CD4-positive, alpha-beta T cell treated with Interferon gamma for 1 hour (primary cell): ENCODE data around the gene STK25.

Experiments used
- DNase-seq: peaks from one replicate; pipeline ENCODE4 v3.0.0-alpha.2; 2020

Gene STK25

GRCh38 chr2:241492174-241492565 lies 16.2 kb downstream of the STK25 start:
- no peak for DNase-seq

- no peak for DNase-seq
Measured at GRCh38 chr2:241491549-241492173, 16.7 kb downstream of the STK25 start.

GRCh38 chr2:241490825-241491506 lies 17.4 kb downstream of the STK25 start:
- no peak for DNase-seq

GRCh38 chr2:241489733-241490680 lies 18.4 kb downstream of the STK25 start:
- DNase-seq, result no peak

GRCh38 chr2:241489088-241489487 lies 19.3 kb downstream of the STK25 start:
- no peak for DNase-seq

- DNase-seq, result no peak
Measured at GRCh38 chr2:241485172-241485911, 23.0 kb downstream of the STK25 start.

GRCh38 chr2:241483305-241483704 lies 25.1 kb downstream of the STK25 start:
- no peak for DNase-seq

GRCh38 chr2:241482126-241482955 lies 26.0 kb downstream of the STK25 start:
- DNase-seq, result no peak

- no peak for DNase-seq
Measured at GRCh38 chr2:241481687-241482086, 26.7 kb downstream of the STK25 start.

- no peak for DNase-seq
Measured at GRCh38 chr2:241479026-241479898, 29.1 kb downstream of the STK25 start.

- no peak for DNase-seq
Measured at GRCh38 chr2:241478166-241478565, 30.2 kb downstream of the STK25 start.

GRCh38 chr2:241475267-241475666 lies 33.1 kb downstream of the STK25 start:
- no peak for DNase-seq

- no peak for DNase-seq
Measured at GRCh38 chr2:241473399-241473798, 35.0 kb downstream of the STK25 start.

GRCh38 chr2:241469746-241470145 lies 38.6 kb downstream of the STK25 start:
- no peak for DNase-seq

GRCh38 chr2:241468476-241468781 lies 40.0 kb downstream of the STK25 start:
- DNase-seq, result no peak

- DNase-seq, result no peak
Measured at GRCh38 chr2:241467777-241468475, 40.5 kb downstream of the STK25 start.

- no peak for DNase-seq
Measured at GRCh38 chr2:241466230-241466629, 42.2 kb downstream of the STK25 start.

GRCh38 chr2:241465543-241465942 lies 42.8 kb downstream of the STK25 start:
- DNase-seq, result no peak

GRCh38 chr2:241463276-241464135 lies 44.9 kb downstream of the STK25 start:
- no peak for DNase-seq
